Neural crest cell (in vitro differentiated cells): Measurements from ENCODE around the gene SERGEF. TPM values are rescaled to one million over a fixed set of nuclear protein-coding genes. Genes with fewer than 3 reads are reported as not detected.

Experiments used
- DNase-seq: peaks from one replicate; pipeline ENCODE4 v3.0.0; 2021; ENCODE audit warnings: low read depth, mixed read lengths, low spot score
- H3K27ac Mint-ChIP-seq: one replicate; pipeline ENCODE4 v1.8.0; 2021; ENCODE audit warnings: mild to moderate bottlenecking, mixed read lengths; ENCODE audit not compliant: unreplicated experiment
- H3K27me3 Mint-ChIP-seq: 2 replicates; pipeline ENCODE4 v1.8.0; 2021; ENCODE audit warnings: low read depth, mild to moderate bottlenecking, mixed read lengths
- H3K36me3 Mint-ChIP-seq: 2 replicates; pipeline ENCODE4 v1.8.0; 2021; ENCODE audit warnings: low read depth, mild to moderate bottlenecking, mixed read lengths
- H3K4me1 Mint-ChIP-seq: 2 replicates; pipeline ENCODE4 v1.8.0; 2021; ENCODE audit warnings: mixed read lengths
- H3K4me3 Mint-ChIP-seq: one replicate; pipeline ENCODE4 v1.8.0; 2021; ENCODE audit warnings: mild to moderate bottlenecking, mixed read lengths
- H3K9me3 Mint-ChIP-seq: 2 replicates; pipeline ENCODE4 v1.8.0; 2021; ENCODE audit warnings: mixed read lengths
- CTCF ChIP-seq: fragments of 200-600 bp; sonication (generic); conservative IDR thresholded peaks from 2 replicates; pipeline ENCODE4 v1.5.0; 2021; ENCODE audit warnings: antibody characterized with exemption, mild to moderate bottlenecking
- total RNA-seq: library from RNA; stranded (reverse); gene quantifications from 2 replicates; pipeline ENCODE4 v1.2.1, GENCODE V29; 2021

The SERGEF gene
- total RNA-seq, 1 donor from 2014 or later, result 29.6 TPM

- H3K4me3 Mint-ChIP-seq, result no peak overlapping the region
- peaks cover 8% of the 10 kb centered on the region for H3K4me1 Mint-ChIP-seq
- no peak for TF ChIP-seq CTCF
- no peaks in the 10 kb centered on the region for H3K9me3 Mint-ChIP-seq
- peaks cover 6% of the 10 kb centered on the region for H3K36me3 Mint-ChIP-seq
- DNase-seq, result no peak
- H3K27ac Mint-ChIP-seq, result peak overlapping the region; percentile 1
- H3K27me3 Mint-ChIP-seq, result no peaks in the 10 kb centered on the region
Measured at GRCh38 chr11:17776212-17776875, 236.5 kb downstream of the SERGEF start.

- no peak overlapping the region for H3K4me3 Mint-ChIP-seq
- no peak for TF ChIP-seq CTCF
- DNase-seq, result no peak
- H3K27me3 Mint-ChIP-seq, result no peaks in the 10 kb centered on the region
- H3K4me1 Mint-ChIP-seq, result peaks cover 8% of the 10 kb centered on the region
- no peaks in the 10 kb centered on the region for H3K9me3 Mint-ChIP-seq
- peak overlapping the region; percentile 1 for H3K27ac Mint-ChIP-seq
- peaks cover 6% of the 10 kb centered on the region for H3K36me3 Mint-ChIP-seq
Measured at GRCh38 chr11:17775507-17776211, 237.2 kb downstream of the SERGEF start.

GRCh38 chr11:17775035-17775348, 237.9 kb downstream of the SERGEF start:
- Mint-ChIP-seq H3K4me3 (no peak overlapping the region), H3K4me1 (peaks cover 11% of the 10 kb centered on the region), H3K27me3 (no peaks in the 10 kb centered on the region), H3K36me3 (peaks cover 6% of the 10 kb centered on the region), H3K27ac (no peak overlapping the region), H3K9me3 (no peaks in the 10 kb centered on the region)
- no peak for DNase-seq
- no peak for TF ChIP-seq CTCF

GRCh38 chr11:17774232-17775034, 238.4 kb downstream of the SERGEF start:
- Mint-ChIP-seq H3K27ac (peak overlapping the region; percentile 57), H3K27me3 (no peaks in the 10 kb centered on the region), H3K36me3 (peaks cover 6% of the 10 kb centered on the region), H3K4me1 (peaks cover 15% of the 10 kb centered on the region), H3K9me3 (no peaks in the 10 kb centered on the region), H3K4me3 (no peak overlapping the region)
- DNase-seq, result no peak
- TF ChIP-seq CTCF, result no peak

GRCh38 chr11:17773674-17774073, 239.2 kb downstream of the SERGEF start:
- Mint-ChIP-seq H3K36me3 (peaks cover 6% of the 10 kb centered on the region), H3K4me3 (no peak overlapping the region), H3K27ac (no peak overlapping the region), H3K27me3 (no peaks in the 10 kb centered on the region), H3K9me3 (no peaks in the 10 kb centered on the region), H3K4me1 (peaks cover 15% of the 10 kb centered on the region)
- no peak for TF ChIP-seq CTCF
- DNase-seq, result no peak
